Measurements from ENCODE around the gene USP20. TPM values are rescaled to one million over a fixed set of nuclear protein-coding genes. Genes with fewer than 3 reads are reported as not detected.

USP20 gene
- total and polyA plus RNA-seq, 11 donors, result 9.4 to 19.7 (median 12.9) TPM

DNA sequence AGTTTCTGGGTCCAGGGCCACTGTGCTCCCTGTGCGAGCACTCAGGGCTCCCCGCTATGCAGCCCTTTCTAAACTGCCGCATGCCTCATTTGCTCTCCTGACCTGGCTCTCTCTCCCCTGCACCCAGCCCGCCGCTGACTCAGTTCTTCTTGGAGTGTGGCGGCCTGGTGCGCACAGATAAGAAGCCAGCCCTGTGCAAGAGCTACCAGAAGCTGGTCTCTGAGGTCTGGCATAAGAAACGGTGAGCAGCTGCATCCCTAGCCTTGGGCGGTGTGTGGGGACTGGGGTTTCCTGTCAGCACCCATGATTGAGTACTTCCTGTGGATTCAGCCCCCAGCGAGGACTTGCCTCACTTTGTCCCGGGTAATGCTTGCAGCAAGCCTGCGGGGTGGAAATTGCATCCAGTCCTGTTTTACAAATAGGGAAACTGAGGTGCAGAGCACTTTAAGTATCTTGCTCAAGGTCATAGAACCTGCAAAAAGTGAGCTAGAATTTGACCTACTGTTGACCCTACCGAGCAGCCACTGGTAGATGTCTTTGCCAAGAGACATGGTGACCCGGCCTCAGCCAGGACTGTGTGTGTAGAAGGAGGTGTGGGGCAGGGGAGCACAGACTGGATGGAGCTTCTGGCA lies 27.9 kb downstream of the USP20 start:
- Histone ChIP-seq H3K4me1 (peaks cover 0 to 31% (median 0%) of the 10 kb centered on the region in 12 donors), H3K27ac (peak overlapping the region in 1 of 12 donors; percentile 42), H3K9me3 (no peaks in the 10 kb centered on the region), H3K4me3 (no peak overlapping the region), H3K27me3 (no peaks in the 10 kb centered on the region), H3K36me3 (peaks cover 0 to 83% (median 55%) of the 10 kb centered on the region in 9 donors)
- ATAC-seq, result peak in 1 of 4 donors; percentile 32
- DNase-seq, result peak in 1 of 5 donors; percentile 64
- intact Hi-C loops (cut with DNase I), result no loop called here
- TF ChIP-seq, protein P1, sequence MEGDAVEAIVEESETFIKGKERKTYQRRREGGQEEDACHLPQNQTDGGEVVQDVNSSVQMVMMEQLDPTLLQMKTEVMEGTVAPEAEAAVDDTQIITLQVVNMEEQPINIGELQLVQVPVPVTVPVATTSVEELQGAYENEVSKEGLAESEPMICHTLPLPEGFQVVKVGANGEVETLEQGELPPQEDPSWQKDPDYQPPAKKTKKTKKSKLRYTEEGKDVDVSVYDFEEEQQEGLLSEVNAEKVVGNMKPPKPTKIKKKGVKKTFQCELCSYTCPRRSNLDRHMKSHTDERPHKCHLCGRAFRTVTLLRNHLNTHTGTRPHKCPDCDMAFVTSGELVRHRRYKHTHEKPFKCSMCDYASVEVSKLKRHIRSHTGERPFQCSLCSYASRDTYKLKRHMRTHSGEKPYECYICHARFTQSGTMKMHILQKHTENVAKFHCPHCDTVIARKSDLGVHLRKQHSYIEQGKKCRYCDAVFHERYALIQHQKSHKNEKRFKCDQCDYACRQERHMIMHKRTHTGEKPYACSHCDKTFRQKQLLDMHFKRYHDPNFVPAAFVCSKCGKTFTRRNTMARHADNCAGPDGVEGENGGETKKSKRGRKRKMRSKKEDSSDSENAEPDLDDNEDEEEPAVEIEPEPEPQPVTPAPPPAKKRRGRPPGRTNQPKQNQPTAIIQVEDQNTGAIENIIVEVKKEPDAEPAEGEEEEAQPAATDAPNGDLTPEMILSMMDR (IDR thresholded peaks at IDR 0.05), result no peak
- TF ChIP-seq POLR2A (IDR thresholded peaks at IDR 0.05), result no peak
- WGBS, 4 donors, result 61 to 72% (median 67%) methylated on average over 12 to 14 of the region's 14 CpGs

DNA sequence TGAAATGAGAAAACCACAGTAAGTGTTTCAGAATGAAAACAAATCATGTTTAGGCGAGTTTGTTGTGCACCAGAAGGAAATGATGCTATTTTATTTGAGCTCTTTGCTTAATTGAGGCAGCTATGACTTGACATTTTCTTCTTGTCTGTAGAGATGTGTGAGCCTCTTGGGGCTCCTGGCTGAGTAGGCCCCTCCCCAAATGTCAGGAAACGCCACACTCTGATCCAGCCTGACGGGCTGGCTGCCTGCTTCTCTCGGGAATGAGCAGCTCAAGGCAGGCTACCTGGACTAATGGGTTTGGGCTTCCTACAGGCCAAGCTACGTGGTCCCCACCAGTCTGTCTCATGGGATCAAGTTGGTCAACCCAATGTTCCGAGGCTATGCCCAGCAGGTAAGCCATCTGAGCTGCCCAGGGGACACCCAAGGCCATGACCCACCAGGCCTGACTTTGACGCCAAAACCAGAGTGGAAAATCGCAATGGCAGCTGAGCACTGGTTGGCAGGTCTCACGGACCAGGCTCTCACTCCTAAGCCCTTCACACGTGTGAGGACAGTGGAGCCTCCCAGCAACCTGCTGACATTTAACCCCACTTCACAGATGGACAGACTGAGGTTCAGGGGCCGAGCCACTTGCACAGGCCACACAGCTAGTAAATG lies 29.9 kb downstream of the USP20 start:
- intact Hi-C loops (cut with DNase I), result no loop called here
- DNase-seq (no peak), ATAC-seq (no peak)
- H3K4me3 ChIP-seq, result no peak overlapping the region
- TF ChIP-seq POLR2A (IDR thresholded peaks at IDR 0.05), result no peak
- TF ChIP-seq, protein P1 (IDR thresholded peaks at IDR 0.05), result no peak
- peaks cover 0 to 31% (median 0%) of the 10 kb centered on the region in 12 donors for H3K4me1 ChIP-seq
- H3K36me3 ChIP-seq, result peaks cover 0 to 81% (median 56%) of the 10 kb centered on the region in 9 donors
- 55 to 74% (median 64%) methylated on average over 7 to 11 of the region's 11 CpGs for WGBS, 4 donors
- H3K9me3 ChIP-seq, result no peaks in the 10 kb centered on the region
- no peaks in the 10 kb centered on the region for H3K27me3 ChIP-seq
- no peak overlapping the region for H3K27ac ChIP-seq

DNA sequence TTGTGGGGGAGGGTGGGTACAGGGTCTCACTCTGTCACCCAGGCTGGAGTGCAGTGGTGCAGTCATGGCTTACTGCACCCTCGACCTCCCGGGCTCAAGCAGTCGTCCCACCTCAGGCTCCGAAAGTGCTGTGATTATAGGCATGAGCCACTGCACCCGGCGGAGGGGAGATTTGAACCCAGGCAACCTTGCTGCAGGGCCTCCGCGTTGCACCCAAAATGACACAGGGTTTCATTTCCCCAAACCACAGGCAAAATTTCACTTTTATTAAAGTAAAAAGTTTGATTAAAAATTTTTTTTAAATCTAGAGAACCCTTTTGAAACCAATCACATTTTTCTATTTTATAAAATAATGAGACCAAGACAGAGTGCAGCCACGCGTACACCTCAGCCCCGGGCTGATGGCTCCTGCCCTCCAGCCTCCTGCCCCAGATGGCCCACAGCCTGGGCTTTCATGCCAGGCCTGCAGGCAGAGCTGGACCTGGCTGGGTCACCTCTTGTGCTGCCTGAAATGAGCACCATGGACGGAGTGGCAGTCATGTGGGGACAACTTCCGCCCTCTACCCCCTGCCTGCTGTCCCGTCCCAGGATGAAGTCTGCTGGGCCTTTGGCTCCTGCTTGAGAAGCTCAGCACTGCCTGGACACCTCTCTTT lies 30.5 kb downstream of the USP20 start:
- no peak for ATAC-seq
- Histone ChIP-seq H3K9me3 (no peaks in the 10 kb centered on the region), H3K27me3 (no peaks in the 10 kb centered on the region), H3K36me3 (peaks cover 0 to 75% (median 54%) of the 10 kb centered on the region in 9 donors), H3K27ac (peak overlapping the region in 1 of 12 donors; percentile 58), H3K4me1 (peaks cover 0 to 31% (median 0%) of the 10 kb centered on the region in 12 donors), H3K4me3 (no peak overlapping the region)
- no peak for DNase-seq
- no peak for TF ChIP-seq POLR2A (IDR thresholded peaks at IDR 0.05)
- TF ChIP-seq, protein P1 (IDR thresholded peaks at IDR 0.05), result no peak
- intact Hi-C loops (cut with DNase I), result no loop called here
- WGBS, 4 donors, result 78 to 88% (median 82%) methylated on average over 13 to 14 of the region's 14 CpGs

All from heart left ventricle (tissue), 16 donors.